ENCODE measurements around the gene BMP10.
"Not testable (repeated sequence)": the region's sequence is repeated elsewhere in the genome, so short reads cannot be mapped to it uniquely, and the experiment has no call there.

BMP10 gene, protein sequence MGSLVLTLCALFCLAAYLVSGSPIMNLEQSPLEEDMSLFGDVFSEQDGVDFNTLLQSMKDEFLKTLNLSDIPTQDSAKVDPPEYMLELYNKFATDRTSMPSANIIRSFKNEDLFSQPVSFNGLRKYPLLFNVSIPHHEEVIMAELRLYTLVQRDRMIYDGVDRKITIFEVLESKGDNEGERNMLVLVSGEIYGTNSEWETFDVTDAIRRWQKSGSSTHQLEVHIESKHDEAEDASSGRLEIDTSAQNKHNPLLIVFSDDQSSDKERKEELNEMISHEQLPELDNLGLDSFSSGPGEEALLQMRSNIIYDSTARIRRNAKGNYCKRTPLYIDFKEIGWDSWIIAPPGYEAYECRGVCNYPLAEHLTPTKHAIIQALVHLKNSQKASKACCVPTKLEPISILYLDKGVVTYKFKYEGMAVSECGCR

DNA sequence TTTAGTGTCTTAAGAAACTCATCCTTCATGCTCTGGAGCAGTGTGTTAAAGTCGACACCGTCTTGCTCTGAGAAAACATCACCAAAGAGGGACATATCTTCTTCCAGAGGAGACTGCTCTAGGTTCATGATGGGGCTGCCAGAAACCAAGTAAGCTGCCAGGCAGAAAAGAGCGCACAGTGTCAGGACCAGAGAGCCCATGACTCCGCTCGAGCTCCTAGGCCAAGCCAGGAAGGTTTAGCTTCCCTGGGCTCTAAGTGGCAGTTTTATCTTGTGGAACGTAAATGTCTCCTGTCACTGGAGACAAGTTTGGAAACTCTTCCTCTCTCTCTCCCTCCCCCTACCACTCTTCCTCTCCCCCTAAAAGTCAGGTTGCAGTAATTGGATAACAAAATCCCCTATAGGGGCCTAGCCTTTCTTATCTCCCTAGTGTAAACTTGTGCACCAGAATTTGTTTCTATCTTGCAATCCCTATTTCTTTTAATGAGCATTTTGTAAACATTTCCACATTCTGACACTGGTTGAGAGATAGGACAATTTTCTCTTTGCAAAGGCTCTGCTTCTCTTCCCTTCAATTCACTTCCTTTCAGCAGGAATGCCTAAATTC is at the start of gene BMP10:
BMP10 (minus strand) TSS at position 239 of the 606 bp plus-strand sequence; CDS start at position 200, 39 bp downstream.
- DNase-seq: no peak

DNA sequence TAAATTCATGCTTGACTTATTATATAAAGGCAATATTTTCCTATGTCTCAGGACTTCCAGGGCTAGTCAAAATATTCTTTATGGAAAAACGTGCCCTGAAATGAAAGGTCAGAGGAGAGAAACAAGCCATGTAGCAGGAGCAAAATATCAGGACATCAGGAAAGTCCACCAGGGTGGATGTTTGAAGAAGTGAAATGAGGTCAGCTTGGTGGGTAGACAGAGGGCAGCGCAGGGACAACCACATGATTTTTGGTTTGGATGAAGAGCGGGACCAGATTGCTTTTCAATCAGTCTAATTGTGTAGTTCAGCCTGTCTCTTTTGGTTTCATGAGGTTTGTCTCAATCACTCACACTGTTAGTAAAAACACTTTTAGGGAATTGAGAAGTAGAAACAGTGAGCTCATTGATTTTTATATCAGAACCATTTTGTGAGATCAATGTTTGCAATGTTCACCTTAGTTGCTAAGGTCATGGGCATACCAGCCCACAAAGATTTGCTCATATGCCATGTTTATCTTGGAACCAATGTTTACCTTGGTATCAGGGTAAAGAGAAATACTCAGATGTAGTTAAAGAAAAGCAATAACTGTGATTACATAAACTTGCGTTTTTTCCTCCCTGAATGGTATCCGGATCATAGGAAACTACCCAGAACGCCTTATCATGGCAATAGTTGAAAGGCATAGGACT is 49.4 kb upstream of the BMP10 start:
- no peak for DNase-seq

DNA sequence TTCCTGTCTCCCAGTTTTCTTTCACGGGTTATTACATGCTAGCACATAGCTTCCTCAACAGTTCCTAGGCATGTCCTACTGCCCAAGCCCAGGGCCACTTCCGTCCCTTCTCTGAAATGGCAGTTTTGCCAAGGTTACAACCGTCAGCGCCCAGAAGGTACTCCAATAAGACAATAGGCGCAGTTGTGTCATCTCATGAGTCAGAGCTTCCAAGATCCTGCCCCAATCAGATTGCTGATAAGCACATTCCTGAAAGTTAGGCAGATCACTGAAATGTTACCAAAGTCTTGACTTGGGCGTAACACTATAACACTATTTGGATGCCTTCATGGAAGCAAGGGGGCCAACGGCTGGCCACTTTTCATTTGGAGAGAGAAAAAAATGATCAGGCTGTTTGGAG is 47.3 kb upstream of the BMP10 start:
- DNase-seq: no peak

DNA sequence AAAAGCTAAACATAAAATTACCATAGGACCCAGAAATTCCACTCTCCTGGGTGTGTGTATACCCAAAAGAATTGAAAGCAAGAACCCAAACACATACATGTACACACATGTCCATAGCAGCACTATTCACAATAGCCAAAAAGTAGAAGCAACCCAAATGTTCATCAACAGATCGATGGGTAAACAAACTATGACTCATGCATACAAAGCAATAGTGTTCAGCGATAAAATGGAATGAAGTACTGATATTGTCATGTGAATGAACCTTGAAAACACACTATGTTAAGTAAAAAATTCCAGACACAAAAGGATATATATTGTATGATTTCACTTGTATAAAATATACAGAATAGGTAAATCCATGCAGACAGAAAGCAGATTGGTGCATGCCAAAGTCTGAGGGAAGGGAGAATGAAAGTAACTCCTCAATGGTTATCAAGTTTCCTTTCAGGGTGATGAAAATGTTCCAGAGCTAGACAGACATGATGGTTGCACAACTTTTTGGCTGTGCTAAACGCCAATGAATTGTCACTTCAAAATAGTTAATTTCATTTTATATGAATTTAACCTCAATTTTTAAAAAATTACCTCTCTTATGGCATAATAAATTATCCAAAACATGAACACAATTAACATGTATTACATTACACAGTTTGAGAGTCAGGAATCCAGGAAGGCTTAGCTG is 46.0 kb upstream of the BMP10 start:
- DNase-seq: no peak

DNA sequence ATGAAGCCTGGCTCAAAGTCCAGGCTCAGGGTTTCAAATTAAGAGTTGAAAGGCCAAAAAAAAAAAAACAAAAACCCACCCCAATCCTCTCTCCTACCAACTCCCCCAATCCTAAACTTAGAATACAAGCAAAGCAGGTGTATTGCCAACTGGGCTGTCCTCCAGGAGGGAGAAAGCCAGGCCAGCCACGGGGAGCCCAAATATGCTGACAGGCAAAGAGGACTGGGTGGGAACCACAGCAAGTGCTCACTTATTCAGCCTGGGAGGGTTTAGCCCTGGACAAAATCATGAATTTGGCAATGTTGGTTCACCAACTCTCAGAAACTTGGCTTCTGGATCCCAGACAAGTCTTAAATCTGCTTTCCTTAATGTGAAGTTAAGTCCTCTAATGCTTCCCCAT is 45.0 kb upstream of the BMP10 start:
- DNase-seq: no peak

DNA sequence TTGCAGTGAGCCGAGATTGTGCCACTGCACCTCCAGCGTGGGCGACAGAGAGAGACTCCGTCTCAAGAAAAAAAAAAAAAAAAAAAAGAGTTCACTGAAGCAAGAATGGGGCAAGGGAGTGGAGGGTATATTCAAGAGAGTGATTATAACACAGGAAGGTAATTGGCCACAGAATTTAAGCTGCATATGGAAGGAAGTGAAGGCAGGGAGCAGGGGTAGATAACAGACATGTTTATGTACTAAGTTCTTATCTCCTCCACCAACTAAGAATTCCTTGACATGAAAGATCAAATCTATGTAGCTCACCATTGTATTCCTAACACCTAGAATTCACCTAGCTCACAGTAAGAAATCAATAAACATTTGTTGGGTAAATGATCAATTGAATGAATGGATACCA is 44.2 kb upstream of the BMP10 start:
- no peak for DNase-seq

DNA sequence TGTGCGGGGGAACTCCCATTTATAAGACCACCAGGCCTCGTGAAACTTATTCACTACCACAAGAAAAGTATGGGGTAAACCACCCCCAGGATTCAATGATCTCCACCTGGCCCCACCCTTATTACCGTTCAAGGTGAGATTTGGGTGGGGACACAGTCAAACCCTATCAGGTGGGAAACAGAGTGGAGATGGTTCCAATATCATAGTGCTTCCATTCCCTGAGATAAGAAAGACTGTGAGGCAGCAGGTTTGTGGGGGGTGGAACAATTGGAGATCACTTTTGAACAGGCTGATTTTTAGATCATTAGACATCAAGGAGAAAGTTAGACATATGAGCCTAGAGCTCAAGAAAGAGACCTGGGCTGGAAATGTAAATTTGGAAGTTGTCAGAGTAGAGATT is 42.2 kb upstream of the BMP10 start:
- no peak for DNase-seq

DNA sequence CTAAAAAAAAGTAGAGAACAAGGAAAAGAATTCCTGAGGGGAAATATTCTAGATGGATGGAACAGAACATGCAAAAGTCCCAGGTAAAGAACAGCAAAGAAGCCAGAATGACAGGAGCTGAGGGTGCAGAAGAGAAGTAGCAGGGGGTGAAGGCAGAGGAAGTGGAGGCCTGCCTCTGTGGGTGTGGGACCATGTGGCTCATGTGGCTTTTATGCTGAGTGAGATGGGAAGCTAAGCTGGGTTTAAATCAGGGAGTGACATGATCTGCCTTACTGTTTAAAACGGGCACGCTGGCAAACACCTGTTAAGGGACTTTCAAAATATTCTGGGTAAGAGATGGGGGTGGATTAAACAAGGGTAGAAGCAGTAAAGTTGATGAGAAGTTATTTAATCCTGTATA is 41.5 kb upstream of the BMP10 start:
- no peak for DNase-seq

DNA sequence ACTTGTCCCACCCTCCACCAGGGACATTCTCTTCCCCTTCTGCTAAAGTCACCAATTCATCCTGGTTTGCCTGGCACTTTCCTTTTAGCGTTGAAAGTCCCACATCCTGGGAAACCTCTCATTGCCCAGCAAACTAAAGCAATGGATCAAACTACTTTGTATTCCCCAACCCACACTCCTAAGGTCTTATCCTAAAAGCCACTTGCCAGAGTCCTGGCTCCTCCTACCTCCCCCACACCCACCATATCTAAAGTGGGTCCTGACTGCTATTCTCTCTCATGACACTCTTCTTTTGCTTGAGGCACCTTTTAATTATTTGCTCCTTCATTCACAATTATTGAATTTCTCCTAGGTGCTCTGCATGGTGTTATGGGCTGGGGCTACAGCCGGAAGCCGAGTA is 40.9 kb upstream of the BMP10 start:
- DNase-seq: no peak

DNA sequence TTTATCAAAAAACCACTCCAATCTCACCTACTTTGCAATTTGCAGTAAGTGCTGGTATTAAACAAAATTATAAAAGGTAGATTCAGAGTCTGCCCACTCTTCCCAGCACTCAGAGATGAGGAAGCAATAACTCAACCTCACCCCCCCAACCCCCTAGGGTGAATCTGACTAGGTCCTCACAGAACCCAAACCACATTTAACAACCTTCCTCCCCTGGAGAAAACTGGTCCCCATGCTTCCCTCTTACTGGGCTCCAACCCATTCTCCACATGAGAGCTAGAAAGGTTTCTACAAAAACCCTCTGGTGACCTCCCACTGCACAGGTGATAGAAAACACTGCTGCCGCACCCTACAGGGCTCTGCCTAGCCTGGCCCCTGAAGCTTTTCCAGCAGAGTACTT is 40.5 kb upstream of the BMP10 start:
- DNase-seq: no peak

DNA sequence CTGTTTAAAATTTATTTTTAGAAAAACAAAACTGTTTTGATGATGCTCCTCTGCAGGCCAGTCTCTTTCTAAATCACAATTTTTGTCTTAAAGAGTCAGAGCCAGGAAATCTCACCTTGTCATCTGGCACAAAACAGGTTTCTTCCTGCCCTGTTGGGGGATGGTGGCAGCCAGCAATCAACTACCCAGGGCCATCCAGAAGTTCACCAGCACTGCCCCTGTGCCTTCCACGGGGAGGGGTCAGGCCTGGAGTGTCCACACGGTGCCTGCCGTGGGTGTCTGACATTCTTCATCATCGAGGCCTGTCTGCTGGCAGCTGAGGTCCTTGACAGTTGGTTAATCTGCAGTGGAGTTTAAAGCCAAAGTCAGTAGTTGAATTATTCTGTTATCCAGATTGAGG is 40.0 kb upstream of the BMP10 start:
- no peak for DNase-seq

DNA sequence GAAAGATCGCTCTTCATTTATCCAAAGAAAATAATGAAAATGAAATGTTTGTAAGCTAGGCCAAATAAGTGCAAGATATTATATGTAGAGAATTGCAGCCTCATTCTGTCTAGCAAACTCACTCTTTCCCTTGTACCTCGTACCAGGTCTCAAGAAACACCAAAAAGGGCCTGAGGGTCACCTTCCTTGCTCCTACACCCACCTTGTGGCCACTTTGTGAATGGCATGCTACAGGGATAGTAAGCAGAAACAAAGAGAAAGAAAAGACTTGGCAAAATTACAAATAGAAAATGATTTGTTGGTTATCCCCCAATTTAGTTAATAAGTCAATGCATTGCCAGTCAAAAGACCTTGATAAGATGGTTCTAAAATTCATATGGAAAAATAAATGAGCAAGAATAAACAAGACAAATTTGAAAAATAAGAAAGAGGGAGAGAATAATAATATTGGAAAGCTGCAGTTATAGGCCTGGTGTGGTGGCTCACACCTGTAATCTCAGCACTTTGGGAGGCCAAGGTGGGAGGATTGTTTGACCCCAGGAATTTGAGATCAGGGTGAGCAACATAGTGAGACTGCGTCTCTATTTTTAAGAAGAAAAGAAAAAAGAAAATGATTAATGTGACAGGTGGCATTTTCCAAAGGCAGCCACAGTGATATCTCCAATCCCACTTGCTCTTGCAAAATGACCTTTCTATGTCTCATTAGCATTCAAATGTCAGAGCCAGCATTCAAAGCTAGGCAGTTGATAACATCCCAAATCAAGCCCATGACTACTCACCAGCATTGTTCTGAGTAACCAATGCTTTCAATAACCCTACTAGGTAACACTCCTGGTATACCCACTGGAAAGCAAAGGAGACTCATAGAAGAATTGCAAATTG is 38.8 kb upstream of the BMP10 start:
- peak; percentile 87 for DNase-seq

DNA sequence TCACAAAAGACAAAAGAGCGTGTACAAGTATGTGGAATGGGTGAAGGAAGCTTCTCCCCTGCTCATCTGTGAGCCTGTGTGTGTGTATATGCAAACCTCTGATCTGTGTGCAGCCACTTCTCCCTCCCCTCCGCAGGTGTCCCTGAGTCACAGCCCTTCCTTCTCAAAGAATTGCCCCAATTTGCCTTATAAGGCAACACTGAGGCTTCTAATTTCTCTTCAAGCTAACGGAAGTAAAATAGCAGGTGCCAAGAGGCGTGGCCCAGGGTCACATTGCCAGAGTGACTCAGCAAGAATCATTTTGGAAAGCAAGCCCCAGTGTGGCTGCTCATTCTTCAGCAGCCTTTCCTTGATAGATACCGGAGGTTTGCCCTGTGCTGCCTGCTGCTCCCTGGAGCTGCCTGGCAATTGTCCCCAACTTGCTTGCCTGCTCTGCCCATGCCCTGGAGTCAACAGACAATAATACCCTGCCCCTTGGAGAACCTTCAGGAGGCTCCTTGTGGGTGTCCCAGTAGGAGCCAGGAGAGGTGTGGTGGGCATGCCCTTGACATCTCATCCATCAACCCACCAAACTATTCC is 37.3 kb upstream of the BMP10 start:
- DNase-seq: peak; percentile 84

DNA sequence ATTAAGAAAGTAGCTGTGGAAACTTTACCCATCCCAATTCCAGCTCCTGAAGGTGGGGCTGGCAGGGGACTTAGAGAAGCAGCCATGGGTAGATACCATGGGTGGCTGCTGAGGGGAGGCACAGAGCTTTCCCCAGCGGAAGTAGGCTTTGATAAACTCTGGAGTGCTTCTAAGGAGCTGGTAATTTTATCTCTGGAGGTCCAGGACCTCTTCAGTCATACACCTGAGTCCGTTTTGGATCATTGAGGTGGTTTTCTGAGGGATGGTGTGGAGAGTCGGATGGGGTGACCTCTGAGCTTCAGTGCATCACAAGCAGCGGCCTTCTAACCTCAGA is 36.7 kb upstream of the BMP10 start:
- no peak for DNase-seq

DNA sequence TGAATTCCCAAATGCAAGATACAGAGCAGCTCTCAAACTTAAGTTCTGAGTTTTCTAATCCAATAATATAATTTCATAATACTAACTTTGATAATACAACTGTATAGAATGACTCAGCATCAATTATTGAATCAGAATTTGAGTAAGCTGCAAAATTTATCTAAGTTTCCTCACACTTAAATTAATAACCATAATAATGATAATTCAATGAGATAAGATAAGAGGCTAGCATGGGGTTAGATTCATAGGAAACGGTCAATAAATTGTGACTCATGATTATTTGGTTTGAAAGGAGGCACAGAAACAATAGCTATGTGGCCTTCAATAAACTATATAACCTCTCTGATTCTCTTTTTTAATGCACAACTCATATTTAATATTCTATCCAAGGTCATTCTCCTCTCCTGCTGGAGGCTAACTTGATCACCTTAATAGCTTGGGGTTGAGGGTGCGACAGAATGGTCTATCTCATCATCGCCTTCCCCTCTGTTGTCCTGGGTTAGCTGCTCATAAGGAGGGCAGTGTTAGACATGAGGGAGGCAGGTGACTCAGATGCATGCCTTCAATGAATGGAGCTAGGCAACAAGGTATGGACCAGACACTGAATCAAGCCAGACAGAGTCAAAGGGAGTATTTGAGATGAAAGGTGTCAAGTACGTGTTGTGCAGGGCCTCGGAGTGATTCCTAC is 36.2 kb upstream of the BMP10 start:
- no peak for DNase-seq

DNA sequence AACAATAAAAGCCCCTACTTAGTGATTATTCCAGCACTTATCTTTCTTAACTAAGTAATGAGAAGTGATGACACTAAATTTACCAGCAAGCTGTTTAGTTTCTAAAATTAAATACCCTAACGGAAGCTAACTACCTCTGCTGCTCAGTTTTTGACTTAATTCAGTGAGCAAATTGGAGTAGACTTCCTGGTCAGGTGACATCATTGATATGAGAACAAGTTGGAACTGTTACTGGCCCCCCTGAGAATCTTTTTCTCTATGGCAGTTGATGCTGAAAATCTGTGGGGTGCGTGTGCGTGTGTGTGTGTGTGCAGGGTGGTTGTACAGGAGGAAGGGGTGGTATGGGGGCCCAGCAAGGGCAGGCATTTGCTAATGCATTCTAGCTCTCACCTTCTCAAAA is 35.5 kb upstream of the BMP10 start:
- no peak for DNase-seq

DNA sequence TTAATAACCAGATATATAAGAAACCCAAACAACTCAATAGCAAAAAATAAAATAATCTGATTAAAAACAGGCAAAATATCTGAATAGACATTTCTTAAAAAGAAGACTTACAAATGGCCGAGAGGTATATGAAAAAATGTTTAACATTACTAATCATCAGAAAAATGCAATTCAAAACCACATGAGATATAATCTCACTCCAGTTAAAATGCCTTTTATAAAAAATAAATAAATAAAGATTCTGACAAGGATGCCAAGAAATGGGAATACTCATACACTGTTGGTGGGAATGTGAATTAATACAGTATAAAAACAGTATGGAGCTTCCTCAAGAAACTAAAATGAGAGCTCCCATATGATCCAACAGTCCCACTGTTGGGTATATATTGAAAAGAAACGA is 33.9 kb upstream of the BMP10 start:
- DNase-seq: no peak

DNA sequence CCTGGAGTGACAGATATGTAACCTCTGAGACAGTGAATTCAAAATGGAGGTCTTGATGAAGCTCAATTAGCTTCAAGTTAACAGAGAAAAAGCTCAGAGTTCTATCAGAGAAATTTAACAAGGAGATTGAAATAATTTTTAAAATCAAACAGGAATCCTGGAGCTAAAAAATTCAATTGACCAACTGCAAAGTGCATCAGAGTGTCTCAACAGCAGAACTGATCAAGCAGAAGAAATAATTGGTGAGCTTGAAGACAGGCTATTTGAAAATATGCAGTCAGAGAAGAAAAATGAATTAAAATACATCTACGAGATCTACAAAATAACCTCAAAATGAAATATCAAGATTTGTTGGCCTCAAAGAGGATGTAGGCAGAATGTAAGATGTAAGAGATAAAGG is 30.4 kb upstream of the BMP10 start:
- no peak for DNase-seq

DNA sequence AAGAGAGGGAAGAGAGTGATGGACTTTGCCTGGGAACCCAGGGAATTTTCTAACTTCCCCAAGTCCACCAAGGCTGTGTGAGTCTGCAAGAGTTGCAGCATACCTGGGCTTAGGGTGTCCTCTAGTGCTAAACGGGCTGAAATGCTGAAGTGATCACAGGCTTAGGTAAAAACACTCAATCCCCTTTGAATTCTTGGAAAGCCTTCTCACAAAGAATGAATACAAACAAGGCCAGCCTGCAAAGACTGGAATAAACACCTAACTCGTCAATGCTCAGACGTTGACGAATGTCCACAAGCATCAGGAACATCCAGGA is 30.0 kb upstream of the BMP10 start:
- DNase-seq: no peak

DNA sequence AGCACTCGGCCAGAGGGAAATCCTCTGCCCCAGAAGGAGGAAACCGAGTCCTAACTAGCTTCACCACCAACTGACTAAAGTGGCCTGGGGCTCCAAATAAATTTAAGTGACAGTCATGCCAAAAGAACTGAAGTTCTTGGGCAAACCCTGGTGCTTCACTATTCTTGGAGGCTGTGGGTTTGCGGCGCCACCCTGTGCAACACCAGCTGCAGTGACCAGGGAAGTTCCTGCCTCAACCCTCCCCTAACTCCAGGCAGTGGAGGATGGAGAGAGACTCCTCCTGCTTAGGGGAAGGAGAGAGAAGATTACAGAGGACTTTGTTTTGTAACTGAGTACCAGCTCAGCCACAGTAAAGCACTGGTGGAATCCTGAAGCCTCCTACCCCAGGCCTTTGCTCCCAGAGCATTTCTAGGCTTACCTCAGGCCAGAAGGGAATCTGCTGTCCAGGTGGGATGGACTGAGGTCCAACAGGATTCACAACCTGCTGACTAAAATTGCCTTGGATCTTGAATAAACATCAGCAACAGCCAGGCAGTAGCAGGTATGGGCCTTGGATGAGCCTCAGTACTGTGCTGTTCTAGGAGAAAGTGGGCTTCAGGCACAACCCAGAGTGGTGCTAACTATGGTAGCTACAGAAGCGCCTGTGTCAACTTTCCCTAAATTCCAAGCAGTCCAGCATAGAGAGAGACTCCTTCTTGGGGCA is 29.4 kb upstream of the BMP10 start:
- DNase-seq: no peak

DNA sequence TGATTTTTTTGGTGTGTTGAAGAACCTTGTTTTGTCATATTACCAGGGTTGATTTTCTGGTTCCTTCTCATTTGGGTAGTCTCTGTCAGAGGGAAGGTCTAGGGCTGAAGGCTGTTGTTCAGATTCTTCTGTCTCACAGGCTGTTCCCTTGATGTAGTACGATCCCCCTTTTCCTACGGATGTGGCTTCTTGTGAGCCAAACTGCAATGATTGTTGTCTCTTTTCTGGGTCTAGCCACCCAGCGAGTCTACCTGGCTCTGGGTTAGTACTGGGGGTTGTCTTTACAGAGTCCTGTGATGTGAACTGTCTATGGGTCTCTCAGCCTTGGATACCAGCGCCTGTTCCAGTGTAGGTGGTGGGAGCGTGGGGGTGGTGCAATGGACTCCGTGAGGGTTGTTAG is 24.8 kb upstream of the BMP10 start:
- DNase-seq: not testable (repeated sequence)

Data from activated CD8-positive, alpha-beta memory T cell treated with anti-CD3 and anti-CD28 coated beads for 24 hours (primary cell).